AG08396 (cell line): Measurements from ENCODE around the gene ZNF610.
"Not testable (repeated sequence)": the region's sequence is repeated elsewhere in the genome, so short reads cannot be mapped to it uniquely, and the experiment has no call there.

Source experiments
- DNase-seq: peaks from one replicate; pipeline ENCODE4 v3.0.0; 2012; ENCODE audit warnings: low spot score, mixed read lengths

The ZNF610 gene

GRCh38 chr19:52336117-52336790 is at the start of gene ZNF610:
Gene ZNF610, plus strand, starts transcription at chr19:52336243. Its CDS starts 12,930 bp downstream, at chr19:52349173.
- peak; percentile 95 for DNase-seq

- no peak for DNase-seq
Measured at GRCh38 chr19:52286256-52286655, 49.8 kb upstream of the ZNF610 start.

GRCh38 chr19:52291781-52292180 is 44.3 kb upstream of the ZNF610 start:
- no peak for DNase-seq

GRCh38 chr19:52292946-52293345 is 43.1 kb upstream of the ZNF610 start:
- DNase-seq: not testable (repeated sequence)

- peak; percentile 13 for DNase-seq
Measured at GRCh38 chr19:52296400-52296772, 39.7 kb upstream of the ZNF610 start.

- peak; percentile 92 for DNase-seq
Measured at GRCh38 chr19:52296773-52297600, 39.1 kb upstream of the ZNF610 start, which contains the start of gene ZNF480. Gene ZNF480, plus strand, starts transcription at chr19:52297169. Its CDS starts 3,244 bp downstream, at chr19:52300413.

- peak; percentile 5 for DNase-seq
Measured at GRCh38 chr19:52297601-52298364, 38.3 kb upstream of the ZNF610 start.

- DNase-seq: no peak
Measured at GRCh38 chr19:52307275-52307674, 28.8 kb upstream of the ZNF610 start.

- DNase-seq: no peak
Measured at GRCh38 chr19:52322429-52322828, 13.6 kb upstream of the ZNF610 start.

- DNase-seq: no peak
Measured at GRCh38 chr19:52331757-52332156, 4.3 kb upstream of the ZNF610 start.

- no peak for DNase-seq
Measured at GRCh38 chr19:52335768-52336116, 301 bp upstream of the ZNF610 start.

GRCh38 chr19:52336791-52337381 is 843 bp downstream of the ZNF610 start:
- DNase-seq: peak; percentile 15

- DNase-seq: not testable (repeated sequence)
Measured at GRCh38 chr19:52339022-52339421, 3.0 kb downstream of the ZNF610 start.

- DNase-seq: peak; percentile 20
Measured at GRCh38 chr19:52343548-52343947, 7.5 kb downstream of the ZNF610 start.

- DNase-seq: no peak
Measured at GRCh38 chr19:52345162-52345561, 9.1 kb downstream of the ZNF610 start.

- no peak for DNase-seq
Measured at GRCh38 chr19:52351512-52351911, 15.5 kb downstream of the ZNF610 start.

GRCh38 chr19:52366414-52366824 is 30.4 kb downstream of the ZNF610 start:
- DNase-seq: no peak

GRCh38 chr19:52369559-52370340 is 33.7 kb downstream of the ZNF610 start, which contains the start of gene ZNF880:
Gene ZNF880, plus strand, starts transcription at chr19:52369923. Its CDS starts 43 bp downstream, at chr19:52369966.
- DNase-seq: peak; percentile 95

GRCh38 chr19:52370341-52370710 is 34.3 kb downstream of the ZNF610 start:
- DNase-seq: no peak

- DNase-seq: no peak
Measured at GRCh38 chr19:52391135-52391534, 55.1 kb downstream of the ZNF610 start.
